Astrocyte of the spinal cord (primary cell): ENCODE results near the gene EHBP1.

ENCODE experiments used
- DNase-seq: peaks from one replicate; pipeline ENCODE4 v3.0.0; 2011; ENCODE audit warnings: low read depth, low spot score
- H3K4me3 ChIP-seq: 2 replicates; pipeline ENCODE4 v1.5.1; 2011; ENCODE audit warnings: low read depth, mild to moderate bottlenecking, low read length, moderate library complexity
- CTCF ChIP-seq: IDR thresholded peaks from 2 replicates; pipeline ENCODE4 v1.5.1; 2012; ENCODE audit warnings: low read depth, mild to moderate bottlenecking, low read length, inconsistent platforms
- in situ Hi-C: cut with HindIII; loops from 2 replicates; pipeline ENCODE4 v1.10.0; 2017; ENCODE audit warnings: low sequenced_read_pairs

The EHBP1 gene

GRCh38 chr2:62826141-62826540 lies 120.6 kb downstream of the EHBP1 start:
- in situ Hi-C loops = no loop called here
- H3K4me3 ChIP-seq = no peak overlapping the region
- peak; percentile 42 for DNase-seq
- no peak for TF ChIP-seq CTCF

GRCh38 chr2:62826953-62827675 lies 121.6 kb downstream of the EHBP1 start:
- TF ChIP-seq CTCF = no peak
- DNase-seq = no peak
- in situ Hi-C loops = no loop called here
- H3K4me3 ChIP-seq = no peak overlapping the region

GRCh38 chr2:62831729-62832128 lies 126.2 kb downstream of the EHBP1 start:
- H3K4me3 ChIP-seq = no peak overlapping the region
- no peak for DNase-seq
- no peak for TF ChIP-seq CTCF
- in situ Hi-C loops = no loop called here

GRCh38 chr2:62844311-62845090 lies 139.0 kb downstream of the EHBP1 start:
- TF ChIP-seq CTCF = no peak
- in situ Hi-C loops = no loop called here
- no peak overlapping the region for H3K4me3 ChIP-seq
- DNase-seq = no peak

- no peak for DNase-seq
- in situ Hi-C loops = no loop called here
- no peak overlapping the region for H3K4me3 ChIP-seq
- TF ChIP-seq CTCF = no peak
Measured at GRCh38 chr2:62845256-62845655, 139.7 kb downstream of the EHBP1 start.

GRCh38 chr2:62852254-62852653 lies 146.7 kb downstream of the EHBP1 start:
- H3K4me3 ChIP-seq = no peak overlapping the region
- TF ChIP-seq CTCF = no peak
- in situ Hi-C loops = no loop called here
- no peak for DNase-seq
